AG04449 (cell line): Measurements from ENCODE around the gene MID2.
"Not testable (repeated sequence)": the region's sequence is repeated elsewhere in the genome, so short reads cannot be mapped to it uniquely, and the experiment has no call there.

Experiments
- CTCF ChIA-PET: fragments of 350-600 bp; formaldehyde crosslinking; extraction: SDS; loops from one replicate; lab custom pipeline; 2021; ENCODE audit warnings: antibody characterized with exemption; lab: Yijun Ruan, JAX
- POLR2A ChIA-PET: fragments of 400-600, 350-600 bp; formaldehyde crosslinking; extraction: SDS; loops from one replicate; lab custom pipeline; 2020; ENCODE audit warnings: antibody characterized with exemption, inconsistent platforms; lab: Yijun Ruan, JAX
- DNase-seq: peaks from one replicate; pipeline ENCODE4 v3.0.0-alpha.2; 2010; ENCODE audit warnings: low read depth, low spot score
- H3K4me3 ChIP-seq: 2 replicates; pipeline ENCODE4 v1.5.1; 2011; ENCODE audit warnings: low read depth, mild to moderate bottlenecking, control low read depth, low read length
- TF ChIP-seq, protein P1 (sequence below): IDR thresholded peaks from one replicate; pipeline ENCODE4 v1.5.1; 2011; ENCODE audit warnings: mild to moderate bottlenecking, moderate library complexity, low read length, control low read depth, inconsistent platforms; ENCODE audit not compliant: insufficient read depth; ENCODE audit errors: missing control alignments

Gene MID2

DNA sequence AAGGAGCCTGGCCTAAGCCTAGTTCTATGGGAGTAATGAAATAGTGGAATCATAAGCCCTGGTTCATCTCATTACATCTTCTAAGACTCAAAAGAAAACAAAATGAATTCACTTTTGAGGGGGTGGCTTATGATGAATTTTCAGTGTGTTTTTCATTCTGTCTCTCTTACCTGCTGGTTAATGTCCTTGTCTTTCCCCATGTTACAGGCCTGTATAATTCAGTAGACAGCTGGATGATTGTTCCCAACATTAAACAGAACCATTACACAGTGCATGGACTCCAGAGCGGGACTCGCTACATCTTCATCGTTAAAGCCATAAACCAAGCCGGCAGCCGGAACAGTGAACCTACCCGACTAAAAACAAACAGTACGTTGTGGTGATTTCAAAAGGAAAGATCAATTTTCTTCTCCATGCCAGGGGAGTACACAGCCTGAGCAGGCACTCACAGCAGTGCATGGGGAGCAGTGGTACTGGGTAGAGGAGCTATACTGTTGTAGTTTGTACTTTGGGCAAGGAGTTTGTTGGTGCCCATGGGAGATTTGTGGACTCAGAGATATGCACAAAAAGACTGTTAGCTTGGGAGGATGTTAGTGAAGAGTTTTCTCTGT, 98.6 kb downstream of the MID2 start:
- CTCF ChIA-PET: no interaction called here
- no peak for DNase-seq
- TF ChIP-seq, protein P1, sequence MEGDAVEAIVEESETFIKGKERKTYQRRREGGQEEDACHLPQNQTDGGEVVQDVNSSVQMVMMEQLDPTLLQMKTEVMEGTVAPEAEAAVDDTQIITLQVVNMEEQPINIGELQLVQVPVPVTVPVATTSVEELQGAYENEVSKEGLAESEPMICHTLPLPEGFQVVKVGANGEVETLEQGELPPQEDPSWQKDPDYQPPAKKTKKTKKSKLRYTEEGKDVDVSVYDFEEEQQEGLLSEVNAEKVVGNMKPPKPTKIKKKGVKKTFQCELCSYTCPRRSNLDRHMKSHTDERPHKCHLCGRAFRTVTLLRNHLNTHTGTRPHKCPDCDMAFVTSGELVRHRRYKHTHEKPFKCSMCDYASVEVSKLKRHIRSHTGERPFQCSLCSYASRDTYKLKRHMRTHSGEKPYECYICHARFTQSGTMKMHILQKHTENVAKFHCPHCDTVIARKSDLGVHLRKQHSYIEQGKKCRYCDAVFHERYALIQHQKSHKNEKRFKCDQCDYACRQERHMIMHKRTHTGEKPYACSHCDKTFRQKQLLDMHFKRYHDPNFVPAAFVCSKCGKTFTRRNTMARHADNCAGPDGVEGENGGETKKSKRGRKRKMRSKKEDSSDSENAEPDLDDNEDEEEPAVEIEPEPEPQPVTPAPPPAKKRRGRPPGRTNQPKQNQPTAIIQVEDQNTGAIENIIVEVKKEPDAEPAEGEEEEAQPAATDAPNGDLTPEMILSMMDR: no peak
- POLR2A ChIA-PET: no interaction called here
- no peak overlapping the region for H3K4me3 ChIP-seq

DNA sequence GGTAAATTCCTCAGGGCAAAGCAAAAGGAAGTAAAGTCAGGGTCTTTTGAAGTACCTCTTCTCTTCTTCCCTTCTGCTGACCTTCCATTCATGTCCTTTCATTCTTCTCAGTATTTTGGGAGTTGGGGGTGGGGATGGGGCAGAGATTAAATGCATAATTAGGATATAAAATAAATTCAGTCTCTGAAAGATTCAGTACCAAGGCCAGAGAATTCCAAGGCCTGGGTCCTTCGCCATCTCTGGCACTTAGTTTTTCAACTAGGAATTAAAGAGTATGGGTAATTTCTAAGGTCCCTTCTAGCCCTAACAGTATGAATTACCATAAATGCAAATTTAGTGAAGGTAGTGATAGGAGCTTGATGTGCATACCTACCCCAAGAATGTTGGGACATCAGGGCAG, 108.6 kb downstream of the MID2 start:
- DNase-seq: no peak
- H3K4me3 ChIP-seq: no peak overlapping the region
- CTCF ChIA-PET: no interaction called here
- POLR2A ChIA-PET: no interaction called here
- TF ChIP-seq, protein P1: no peak

DNA sequence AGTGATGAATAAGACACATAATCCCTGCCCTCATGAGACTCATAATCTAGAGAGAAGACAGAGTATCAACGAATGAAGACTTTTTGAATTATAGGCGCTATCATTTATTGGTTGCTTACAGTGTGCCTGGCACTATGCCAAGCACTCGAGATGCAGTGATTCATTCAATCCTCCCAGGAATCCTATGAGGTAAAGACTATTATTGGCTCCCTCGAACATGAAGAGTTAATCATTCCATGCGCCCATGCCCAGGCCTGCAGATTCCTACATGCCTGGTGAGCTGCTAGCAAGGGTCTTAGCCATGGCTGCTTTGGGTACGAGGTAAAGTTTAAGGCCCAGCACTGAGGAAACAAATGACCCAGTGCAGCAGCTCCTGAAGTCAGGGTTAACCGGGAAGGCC, 109.5 kb downstream of the MID2 start:
- no peak for DNase-seq
- no peak overlapping the region for H3K4me3 ChIP-seq
- ChIA-PET CTCF (no interaction called here), POLR2A (no interaction called here)
- TF ChIP-seq, protein P1: no peak

DNA sequence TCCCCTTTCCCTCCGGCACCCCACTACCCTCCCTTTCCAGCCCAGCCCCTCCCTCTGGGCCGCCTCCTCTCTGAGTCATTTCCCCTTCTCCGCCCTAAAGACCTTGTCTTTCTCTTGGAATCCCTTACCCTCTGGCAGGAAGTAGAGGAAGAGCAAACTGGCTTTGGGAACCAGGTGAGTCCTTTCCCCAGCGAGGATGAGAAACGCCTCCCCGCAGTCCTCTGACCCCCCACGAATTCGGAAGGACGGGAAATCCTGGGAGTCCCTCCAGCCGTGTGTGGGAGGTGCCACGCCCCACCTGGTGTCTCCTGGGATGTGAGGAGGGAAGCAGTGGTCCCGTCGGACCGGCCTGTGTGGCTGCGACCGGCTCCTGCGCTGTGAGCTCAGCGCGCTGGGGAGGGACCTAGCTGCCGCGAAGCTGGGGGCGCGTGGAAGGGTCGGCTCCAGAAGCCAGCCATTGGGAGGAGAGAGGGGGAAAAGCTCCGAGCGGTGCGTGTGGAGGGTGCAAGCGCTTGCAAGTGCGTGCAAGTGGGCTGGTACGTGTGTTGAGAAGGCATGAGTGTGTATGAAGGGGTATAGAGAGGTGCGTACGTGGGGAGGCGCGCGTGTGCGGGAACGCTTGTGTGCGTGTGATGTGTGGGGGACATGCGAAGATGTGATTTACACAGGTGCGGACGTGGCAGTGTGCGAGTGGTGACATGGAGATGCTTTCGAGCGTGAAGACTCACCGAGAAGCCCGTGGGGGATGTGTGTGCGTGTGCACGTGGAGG, 110.2 kb downstream of the MID2 start:
- TF ChIP-seq, protein P1: no peak
- no peak for DNase-seq
- CTCF ChIA-PET: no interaction called here
- H3K4me3 ChIP-seq: peak overlapping the region; percentile 41
- POLR2A ChIA-PET: no interaction called here

DNA sequence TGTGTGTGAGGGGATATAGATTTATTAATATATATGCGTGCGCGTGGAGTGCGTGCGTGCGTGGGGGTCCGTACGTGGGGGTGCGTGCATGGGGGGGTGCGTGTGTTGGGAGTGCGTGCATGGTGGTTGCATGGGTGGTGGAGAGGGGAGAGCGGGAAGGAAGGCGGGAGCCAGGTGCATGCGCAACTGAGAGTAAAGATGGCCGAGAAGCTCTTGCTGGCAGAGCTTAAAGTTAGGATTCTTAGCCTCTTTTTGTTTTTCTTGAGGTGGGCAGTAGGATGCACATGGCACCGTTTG, 110.7 kb downstream of the MID2 start:
- no peak overlapping the region for H3K4me3 ChIP-seq
- CTCF ChIA-PET: no interaction called here
- TF ChIP-seq, protein P1: no peak
- no peak for DNase-seq
- POLR2A ChIA-PET: no interaction called here

DNA sequence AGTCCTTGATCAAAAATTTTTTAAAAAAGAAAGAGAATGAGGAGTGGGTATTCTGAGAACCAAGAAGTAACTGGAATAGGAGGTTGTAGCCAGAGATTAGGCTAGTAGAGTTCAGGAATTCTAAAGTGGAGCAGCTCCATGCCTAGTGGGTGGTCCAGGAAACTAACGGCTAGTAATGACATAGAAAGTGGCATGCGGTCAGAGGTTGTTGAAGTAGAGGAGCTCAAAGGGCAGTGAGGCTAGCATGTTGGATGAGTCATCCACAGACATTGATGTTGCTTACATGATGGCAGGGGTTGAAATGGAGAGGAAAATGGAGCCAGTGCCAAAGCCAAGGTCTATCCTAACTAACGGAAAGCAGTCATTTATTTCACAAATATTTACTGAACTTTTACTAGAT, 114.4 kb downstream of the MID2 start:
- no peak overlapping the region for H3K4me3 ChIP-seq
- ChIA-PET POLR2A (no interaction called here), CTCF (no interaction called here)
- TF ChIP-seq, protein P1: no peak
- no peak for DNase-seq

DNA sequence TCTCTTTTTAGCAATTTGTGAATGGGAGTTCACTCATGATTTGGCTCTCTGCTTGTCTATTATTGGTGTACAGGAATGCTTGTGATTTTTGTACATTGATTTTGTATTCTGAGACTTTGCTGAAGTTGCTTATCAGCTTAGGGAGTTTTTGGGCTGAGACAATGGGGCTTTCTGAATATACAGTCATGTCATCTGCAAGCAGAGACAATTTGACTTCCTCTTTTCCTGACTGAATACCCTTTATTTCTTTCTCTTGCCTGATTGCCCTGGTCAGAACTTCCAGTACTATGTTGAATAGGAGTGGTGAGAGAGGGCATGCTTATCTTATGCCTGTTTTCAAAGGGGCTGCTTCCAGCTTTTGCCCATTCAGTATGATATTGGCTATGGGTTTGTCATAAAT, 129.7 kb downstream of the MID2 start:
- H3K4me3 ChIP-seq, CTCF ChIA-PET, POLR2A ChIA-PET, DNase-seq: not testable (repeated sequence)
